K562 treated with DMSO at 1 percent for 4 hours (cell line): Measurements from ENCODE around the gene NSMCE3. TPM values are rescaled to one million over a fixed set of nuclear protein-coding genes. Genes with fewer than 3 reads are reported as not detected.

Experiments
- total RNA-seq: library from RNA; unstranded; fragments of 300-600 nt; gene quantifications from 2 replicates; pipeline ENCODE4 v1.2.3, GENCODE V29; 2022; ENCODE audit not compliant: insufficient read depth

NSMCE3 gene
- total RNA-seq = 8.9 and 9.2 TPM in 2 replicates

DNA sequence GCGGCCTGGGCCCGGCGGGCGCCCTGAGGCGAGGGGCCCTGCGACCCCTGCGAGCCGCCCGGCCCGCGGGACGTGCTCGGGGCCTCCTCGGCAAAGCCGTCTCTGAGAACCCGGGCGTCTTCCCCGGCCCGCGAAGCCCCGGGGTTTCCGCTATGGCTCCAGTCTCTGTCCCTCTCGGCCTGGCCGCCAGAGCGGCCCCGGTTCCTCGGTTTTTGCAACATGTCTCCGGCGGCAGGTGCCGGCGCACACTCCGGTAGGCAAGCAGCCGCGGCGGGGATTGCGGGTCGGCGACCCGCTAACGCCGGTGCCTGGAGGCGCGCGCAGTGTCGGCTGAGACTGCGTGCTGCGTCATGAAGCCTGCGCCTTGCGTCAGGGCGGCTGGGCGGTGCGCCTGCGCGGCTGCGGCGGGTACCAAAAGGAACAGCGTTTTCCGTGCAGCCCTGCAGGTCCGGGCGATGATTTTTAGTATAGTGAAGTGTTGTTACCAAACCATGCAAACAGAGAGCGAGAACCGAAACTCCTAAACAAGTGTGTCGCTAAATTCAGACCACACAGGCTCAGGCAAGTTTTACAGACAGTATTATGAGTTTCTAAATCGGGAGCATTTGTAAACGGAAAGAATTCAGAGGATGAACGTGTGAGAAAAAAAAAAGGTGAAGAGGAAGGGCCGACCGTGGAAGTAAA, at the start of gene NSMCE3:
TSS of gene NSMCE3 (minus strand) at position 338 of the 684 bp plus-strand sequence. CDS start at position 221, 117 bp downstream.

